HCT116 (cell line): ENCODE data around the gene ERMARD. TPM values are rescaled to one million over a fixed set of nuclear protein-coding genes. Genes with fewer than 3 reads are reported as not detected.

Source experiments
- ATAC-seq: fragments of 200-7000 bp; cut with Tn5 transposase; 2 replicates; pipeline ENCODE4 v1.9.1; 2020; ENCODE audit warnings: mild to moderate bottlenecking, moderate library complexity
- BruUV-seq: library from RNA; stranded (reverse); fragments of 400-500 nt; replicated peaks from 2 replicates; lab custom pipeline; 2021; lab: Mats Ljungman, UMichigan
- CTCF ChIA-PET: fragments of 300-600 bp; sonication (Branson Sonifier 250); formaldehyde crosslinking; loops from one replicate; lab custom pipeline; 2021; ENCODE audit warnings: antibody characterized with exemption; lab: Charles Lee
- POLR2A ChIA-PET: fragments of 300-600, 350-600 bp; sonication (Branson Sonifier 250); formaldehyde crosslinking; loops from one replicate; lab custom pipeline; 2021; ENCODE audit warnings: antibody characterized with exemption; lab: Charles Lee
- RAD21 ChIA-PET, 2 experiments: fragments of 300-600 bp; sonication (Branson Sonifier 250); formaldehyde crosslinking; loops; one replicate each; lab custom pipeline; 2023; ENCODE audit warnings: low total read pairs in 2 of 2; ENCODE audit not compliant: uncharacterized antibody in 2 of 2, unreplicated experiment in 2 of 2, low non-redundant PET in 1 of 2; lab: Charles Lee
- DNase-seq: peaks from one replicate; pipeline ENCODE4 v3.0.0-alpha.2; 2010; ENCODE audit warnings: low read depth, low spot score
- H2AFZ ChIP-seq: fragments of 200-600 bp; shearing (Covaris generic), sonication (generic); 2 replicates; pipeline ENCODE4 v1.6.1; 2017; ENCODE audit warnings: low read depth, mixed run types, mixed read lengths, antibody characterized with exemption, low read length; ENCODE audit not compliant: poor library complexity, severe bottlenecking
- H3K27ac ChIP-seq: 2 replicates; pipeline ENCODE4 v1.5.1; 2012; ENCODE audit warnings: low read depth, low read length
- H3K27me3 ChIP-seq: fragments of 200-600 bp; sonication (generic); 2 replicates; pipeline ENCODE4 v1.6.1; 2016; ENCODE audit warnings: mixed run types, low read length, mixed read lengths; ENCODE audit not compliant: insufficient read depth
- H3K36me3 ChIP-seq, 2 experiments: fragments of 200-500 bp in 1 of 2; fragments of 200-600 bp in 1 of 2; sonication (Bioruptor generic) in 1 of 2; sonication (generic) in 1 of 2; 2 replicates each; pipeline versions ENCODE4 v1.5.1 to v1.6.1; 2014 to 2016; ENCODE audit warnings: low read length in 2 of 2, inconsistent platforms in 1 of 2, mixed read lengths in 1 of 2, mixed run types in 1 of 2; ENCODE audit not compliant: insufficient read depth in 2 of 2, control insufficient read depth in 1 of 2
- H3K4me1 ChIP-seq, 2 experiments: fragments of 200-600 bp in 1 of 2; sonication (generic) in 1 of 2; 2 replicates each; pipeline versions ENCODE4 v1.5.1 to v1.6.1; 2012 to 2017; ENCODE audit warnings: low read length in 2 of 2, inconsistent platforms in 1 of 2, mild to moderate bottlenecking in 1 of 2, mixed read lengths in 1 of 2, mixed run types in 1 of 2, moderate library complexity in 1 of 2; ENCODE audit not compliant: insufficient read depth in 2 of 2, control insufficient read depth in 1 of 2
- H3K4me2 ChIP-seq: fragments of 200-600 bp; sonication (generic); 2 replicates; pipeline ENCODE4 v1.6.1; 2017; ENCODE audit warnings: mixed run types, low read length, mixed read lengths
- H3K4me3 ChIP-seq, 2 experiments: fragments of 200-600 bp in 1 of 2; sonication (generic) in 1 of 2; replicated peaks in 1 of 2; 2 replicates each; pipeline ENCODE4 v1.5.1; 2011 to 2016; ENCODE audit warnings: low read length in 2 of 2, control low read depth in 1 of 2, low read depth in 1 of 2, mild to moderate bottlenecking in 1 of 2, mixed read lengths in 1 of 2, mixed run types in 1 of 2
- H3K79me2 ChIP-seq: fragments of 200-600 bp; sonication (generic); 2 replicates; pipeline ENCODE4 v1.6.1; 2017; ENCODE audit warnings: mild to moderate bottlenecking, mixed run types, low read length, moderate library complexity, mixed read lengths; ENCODE audit not compliant: insufficient read depth
- H3K9ac ChIP-seq: fragments of 200-600 bp; sonication (generic); 2 replicates; pipeline ENCODE4 v1.6.1; 2016; ENCODE audit warnings: low read length, mixed read lengths
- H3K9me2 ChIP-seq: fragments of 200-600 bp; sonication (generic), shearing (Covaris generic); 2 replicates; pipeline ENCODE4 v1.6.1; 2017; ENCODE audit warnings: mixed run types, mild to moderate bottlenecking, moderate library complexity; ENCODE audit not compliant: insufficient read depth
- H3K9me3 ChIP-seq, 2 experiments: fragments of 200-500 bp in 1 of 2; fragments of 200-600 bp in 1 of 2; sonication (Bioruptor generic) in 1 of 2; sonication (generic) in 1 of 2; 2 replicates each; pipeline ENCODE4 v1.6.1; 2014 to 2017; ENCODE audit warnings: low read length in 2 of 2, mixed read lengths in 2 of 2, inconsistent platforms in 1 of 2, low read depth in 1 of 2, mild to moderate bottlenecking in 1 of 2, mixed run types in 1 of 2, moderate library complexity in 1 of 2; ENCODE audit not compliant: control insufficient read depth in 1 of 2, insufficient read depth in 1 of 2
- H4K20me1 ChIP-seq: fragments of 200-600 bp; sonication (generic), shearing (Covaris generic); 2 replicates; pipeline ENCODE4 v1.6.1; 2017; ENCODE audit warnings: mixed run types, mild to moderate bottlenecking, moderate library complexity; ENCODE audit not compliant: insufficient read depth
- CBX3 ChIP-seq: IDR thresholded peaks from 2 replicates; pipeline ENCODE4 v1.6.1; 2012; ENCODE audit warnings: low read depth
- CEBPB ChIP-seq: IDR thresholded peaks from 2 replicates; pipeline ENCODE4 v1.6.1; 2012; ENCODE audit warnings: low read depth
- EZH2 ChIP-seq: fragments of 200-600 bp; sonication (generic); IDR thresholded peaks from 2 replicates; pipeline ENCODE4 v1.6.1; 2017; ENCODE audit warnings: antibody characterized with exemption, mixed run types
- EZH2phosphoT487 ChIP-seq: fragments of 200-600 bp; IDR thresholded peaks from 2 replicates; pipeline ENCODE4 v1.6.1; 2018; ENCODE audit warnings: antibody characterized with exemption, borderline replicate concordance
- FOSL1 ChIP-seq: IDR thresholded peaks from 2 replicates; pipeline ENCODE4 v1.6.1; 2012; ENCODE audit warnings: low read depth
- JUND ChIP-seq: IDR thresholded peaks from 2 replicates; pipeline ENCODE4 v1.6.1; 2012
- POLR2A ChIP-seq: IDR thresholded peaks from 2 replicates; pipeline ENCODE4 v1.7.0; 2011; ENCODE audit warnings: borderline replicate concordance; ENCODE audit not compliant: insufficient read depth, insufficient read length; ENCODE audit errors: extremely low read depth
- SIN3A ChIP-seq: IDR thresholded peaks from 2 replicates; pipeline ENCODE4 v1.6.1; 2012; ENCODE audit warnings: low read depth
- SP1 ChIP-seq: IDR thresholded peaks from 2 replicates; pipeline ENCODE4 v1.6.1; 2012; ENCODE audit warnings: low read depth
- SRF ChIP-seq: IDR thresholded peaks from 2 replicates; pipeline ENCODE4 v1.6.1; 2012; ENCODE audit warnings: low read depth
- ZNF274 ChIP-seq: fragments of 200-500 bp; sonication (Bioruptor generic); IDR thresholded peaks from 2 replicates; pipeline ENCODE4 v1.6.1; 2014; ENCODE audit warnings: mild to moderate bottlenecking, low read depth, low read length, inconsistent platforms
- intact Hi-C: fragments of 100-400 bp; cut with micrococcal nuclease; formaldehyde crosslinking; loops from 2 replicates; pipeline ENCODE4 v1.10.0; 2022
- total RNA-seq: library from RNA; stranded (reverse); gene quantifications from one replicate; pipeline ENCODE4 v1.2.1, GENCODE V29; 2021; ENCODE audit not compliant: unreplicated experiment
- TF ChIP-seq, protein P1 (sequence below): IDR thresholded peaks from 2 replicates; pipeline ENCODE4 v1.6.1; 2012; ENCODE audit warnings: low read depth
- TF ChIP-seq, protein P2 (sequence below): IDR thresholded peaks from 2 replicates; pipeline ENCODE4 v1.6.1; 2012

ERMARD gene
- total RNA-seq, 1 experiment from 2014 or later, result 24.7 TPM

DNA sequence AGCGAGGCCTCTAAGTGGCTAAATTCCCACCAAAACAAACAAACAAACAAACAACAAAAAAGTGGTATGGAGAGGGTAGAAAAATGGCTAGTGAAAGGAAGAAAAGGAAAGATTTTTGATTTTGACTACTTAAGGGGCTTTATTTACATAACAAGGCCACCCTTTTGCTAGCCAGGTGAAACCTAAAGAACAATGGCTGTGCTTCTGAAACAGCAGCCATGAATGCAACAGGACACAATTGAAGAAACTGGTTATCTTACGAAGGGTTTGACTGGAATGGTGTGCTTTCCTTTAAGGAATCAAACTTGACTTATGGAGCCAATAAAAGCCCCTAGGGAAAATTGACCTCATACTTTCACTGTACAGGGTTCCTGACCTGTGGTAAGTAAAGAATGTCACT, 68.9 kb downstream of the ERMARD start (continued):
- TF ChIP-seq, protein P1, sequence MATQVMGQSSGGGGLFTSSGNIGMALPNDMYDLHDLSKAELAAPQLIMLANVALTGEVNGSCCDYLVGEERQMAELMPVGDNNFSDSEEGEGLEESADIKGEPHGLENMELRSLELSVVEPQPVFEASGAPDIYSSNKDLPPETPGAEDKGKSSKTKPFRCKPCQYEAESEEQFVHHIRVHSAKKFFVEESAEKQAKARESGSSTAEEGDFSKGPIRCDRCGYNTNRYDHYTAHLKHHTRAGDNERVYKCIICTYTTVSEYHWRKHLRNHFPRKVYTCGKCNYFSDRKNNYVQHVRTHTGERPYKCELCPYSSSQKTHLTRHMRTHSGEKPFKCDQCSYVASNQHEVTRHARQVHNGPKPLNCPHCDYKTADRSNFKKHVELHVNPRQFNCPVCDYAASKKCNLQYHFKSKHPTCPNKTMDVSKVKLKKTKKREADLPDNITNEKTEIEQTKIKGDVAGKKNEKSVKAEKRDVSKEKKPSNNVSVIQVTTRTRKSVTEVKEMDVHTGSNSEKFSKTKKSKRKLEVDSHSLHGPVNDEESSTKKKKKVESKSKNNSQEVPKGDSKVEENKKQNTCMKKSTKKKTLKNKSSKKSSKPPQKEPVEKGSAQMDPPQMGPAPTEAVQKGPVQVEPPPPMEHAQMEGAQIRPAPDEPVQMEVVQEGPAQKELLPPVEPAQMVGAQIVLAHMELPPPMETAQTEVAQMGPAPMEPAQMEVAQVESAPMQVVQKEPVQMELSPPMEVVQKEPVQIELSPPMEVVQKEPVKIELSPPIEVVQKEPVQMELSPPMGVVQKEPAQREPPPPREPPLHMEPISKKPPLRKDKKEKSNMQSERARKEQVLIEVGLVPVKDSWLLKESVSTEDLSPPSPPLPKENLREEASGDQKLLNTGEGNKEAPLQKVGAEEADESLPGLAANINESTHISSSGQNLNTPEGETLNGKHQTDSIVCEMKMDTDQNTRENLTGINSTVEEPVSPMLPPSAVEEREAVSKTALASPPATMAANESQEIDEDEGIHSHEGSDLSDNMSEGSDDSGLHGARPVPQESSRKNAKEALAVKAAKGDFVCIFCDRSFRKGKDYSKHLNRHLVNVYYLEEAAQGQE, result no peak
- TF ChIP-seq, protein P2, sequence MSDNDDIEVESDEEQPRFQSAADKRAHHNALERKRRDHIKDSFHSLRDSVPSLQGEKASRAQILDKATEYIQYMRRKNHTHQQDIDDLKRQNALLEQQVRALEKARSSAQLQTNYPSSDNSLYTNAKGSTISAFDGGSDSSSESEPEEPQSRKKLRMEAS, result no peak
- TF ChIP-seq JUND, result no peak

DNA sequence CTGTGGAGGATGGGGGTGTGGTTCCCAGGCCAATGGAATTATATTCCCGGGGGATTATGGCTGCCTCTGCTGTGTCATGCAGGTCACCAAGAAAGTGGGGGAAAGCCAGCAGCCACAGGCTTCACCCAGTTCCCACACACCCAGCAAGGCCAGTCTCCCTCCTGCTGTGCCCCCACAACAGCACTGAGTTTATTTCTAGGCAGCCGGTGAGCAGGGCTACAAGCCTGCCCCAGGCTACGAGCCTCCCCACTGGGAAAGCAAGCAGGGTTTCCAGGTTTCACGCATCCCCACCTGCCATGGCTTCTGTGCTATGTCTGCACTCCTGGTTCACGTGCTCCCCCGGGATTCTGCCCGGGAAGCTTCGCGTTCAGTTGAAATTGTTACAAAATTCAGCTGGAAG, 72.6 kb downstream of the ERMARD start:
- Histone ChIP-seq H3K79me2 (no peaks in the 10 kb centered on the region), H3K27ac (no peak overlapping the region)
- TF ChIP-seq EZH2phosphoT487, result no peak
- no peak for TF ChIP-seq ZNF274
- TF ChIP-seq JUND, result no peak
- no peak for TF ChIP-seq SIN3A
- no peak for TF ChIP-seq CBX3
- no peak for TF ChIP-seq FOSL1
- no peak for TF ChIP-seq SRF
- no peak for TF ChIP-seq SP1
- no peak for TF ChIP-seq EZH2
- TF ChIP-seq CEBPB, result no peak
- no peak for TF ChIP-seq POLR2A
- TF ChIP-seq, all 23 proteins: peak for 0
- ChIA-PET RAD21 (no interaction called here), CTCF (no interaction called here), POLR2A (no interaction called here)
- intact Hi-C loops, result no loop called here
- no peak overlapping the region for H3K4me3 ChIP-seq
- no peak overlapping the region for H3K9ac ChIP-seq
- no peak for ATAC-seq
- H3K9me3 ChIP-seq, result no peaks in the 10 kb centered on the region
- no TSS peak for BruUV-seq
- no peak for DNase-seq
- no peaks in the 10 kb centered on the region for H3K9me2 ChIP-seq
- H3K4me1 ChIP-seq, result no peaks in the 10 kb centered on the region
- H3K36me3 ChIP-seq, result no peaks in the 10 kb centered on the region
- no peaks in the 10 kb centered on the region for H4K20me1 ChIP-seq
- H2AFZ ChIP-seq, result no peak overlapping the region
- H3K4me2 ChIP-seq, result no peak overlapping the region
- H3K27me3 ChIP-seq, result peaks cover 7% of the 10 kb centered on the region; the same call in 1 of the 2 replicates
